Heart right ventricle (tissue), 16 donors: Measurements from ENCODE around the gene COL4A2. TPM values are rescaled to one million over a fixed set of nuclear protein-coding genes. Genes with fewer than 3 reads are reported as not detected.

Experiments
- ATAC-seq, 8 donors: fragments of 200-7000 bp; cut with Tn5 transposase; one replicate each; pipeline ENCODE4 v1.9.1; 2020; ENCODE audit warnings: mild to moderate bottlenecking in 8 of 8, moderate library complexity in 8 of 8, moderate number of reproducible peaks in 1 of 8
- DNase-seq, 2 donors: peaks; one replicate each; pipeline ENCODE4 v3.0.0-alpha.2; 2020
- H3K27ac ChIP-seq, 10 donors: fragments of 200-600 bp; sonication (generic) in 2 of 10; one replicate each; pipeline versions ENCODE4 v1.5.0 to v1.8.0; 2020 to 2022; ENCODE audit warnings: mild to moderate bottlenecking in 3 of 10
- H3K27me3 ChIP-seq, 7 donors: fragments of 200-600 bp; one replicate each; pipeline ENCODE4 v1.8.0; 2021 to 2022; ENCODE audit warnings: mild to moderate bottlenecking in 2 of 7
- H3K36me3 ChIP-seq, 9 donors: fragments of 200-600 bp; sonication (generic) in 1 of 9; one replicate each; pipeline versions ENCODE4 v1.5.0 to v1.8.0; 2020 to 2022; ENCODE audit warnings: mild to moderate bottlenecking in 2 of 9
- H3K4me1 ChIP-seq, 9 donors: fragments of 200-600 bp; sonication (generic) in 1 of 9; one replicate each; pipeline versions ENCODE4 v1.5.0 to v1.8.0; 2020 to 2022; ENCODE audit warnings: mild to moderate bottlenecking in 4 of 9
- H3K4me3 ChIP-seq, 10 donors: fragments of 200-600 bp; sonication (generic) in 2 of 10; one replicate each; pipeline versions ENCODE4 v1.5.0 to v1.8.0; 2020 to 2022; ENCODE audit warnings: mild to moderate bottlenecking in 7 of 10, moderate library complexity in 2 of 10
- H3K9me3 ChIP-seq, 11 donors: fragments of 200-600 bp in 10 of 11; sonication (generic) in 2 of 11; one replicate each; pipeline versions ENCODE4 v1.5.0 to v1.8.0; 2013 to 2022; ENCODE audit warnings: mild to moderate bottlenecking in 2 of 11, control low read depth in 1 of 11, moderate library complexity in 1 of 11
- CTCF ChIP-seq, 9 donors: fragments of 200-600 bp; sonication (generic) in 2 of 9; IDR thresholded peaks; one replicate each; pipeline versions ENCODE4 v1.5.0 to v1.8.0; 2021 to 2022; ENCODE audit warnings: antibody characterized with exemption in 9 of 9, mild to moderate bottlenecking in 5 of 9, moderate library complexity in 1 of 9
- WGBS, 2 donors: extraction: QIAGEN DNeasy Blood & Tissue Kit; methylation state at CpG; one replicate each; pipeline ENCODE4 v1.1.7; 2013; ENCODE audit warnings: inconsistent platforms in 1 of 2; 5-methylcytosine and 5-hydroxymethylcytosine counted together
- intact Hi-C, 10 donors: fragments of 100-400 bp; cut with DNase I; formaldehyde crosslinking; loops; one replicate each; pipeline versions ENCODE4 v1.11.1 to v1.14.2; 2022
- polyA plus RNA-seq, 2 donors: library from polyadenylated mRNA; stranded (reverse); fragments of 200-250 nt; gene quantifications; one replicate each; pipeline ENCODE4 v1.2.3, GENCODE V29; 2013
- total RNA-seq, 10 donors: library from RNA; stranded (reverse); fragmentation: NEBNext Ultra II Directional in 3 of 10; extraction: Animal tissue kit (Norgen Biotek cat#: 25700) in 3 of 10; gene quantifications; one replicate each; pipeline versions ENCODE4 v1.2.1 to v1.2.4, GENCODE V29; 2021 to 2023
- donor health status: Arrhythmogenic right ventricular cardiomyopathy.
- donor health status: ischemic (EF 13 %, LVEDD 7.1; RV severe dilation, severe dysfunction).
- donor health status: healthy with polysubstance abuse.
- donor health status: DM: no; HTN: yes; CAD: no.
- donor health status: DM: no; HTN: no; CAD: no.
- donor health status: ischemic (EF 25% LVEDD 6.9; RV normal size, moderate dysfunction).
- donor health status: ischemic (EF 25% LVEDD 5.7; RV mildly dilated, moderate dysfunction).
- donor health status: healthy.
- donor health status: DM: yes; HTN: yes; CAD: no.
- donor health status: Ischemic cardiomyopathy.
- donor health status: ischemic (EF 35%, LVEDD 5.7; RV mildly dilated, moderate dysfunction).
- donor health status: nonischemic (EF 11% LVEDD 7.7; RV severe dilation, severe dysfunction).
- donor health status: DM: yes; HTN: yes; CAD: no.
- donor health status: PGD.
- donor health status: ischemic (EF 29% LVEDD 5.4; RV normal size, mild dysfunction).
- donor health status: nonischemic (EF 23%, LVEDD 6.1; RV moderate dilation, normal function).

Gene COL4A2
- total and polyA plus RNA-seq, 12 donors: 81.7 to 301 (median 128) TPM

- intact Hi-C loops: no loop called here
These were observed 31.0 kb upstream of the COL4A2 start for GRCh38 chr13:110275931-110276552.

GRCh38 chr13:110276553-110276950 is 30.5 kb upstream of the COL4A2 start:
- Histone ChIP-seq H3K27me3 (no peaks in the 10 kb centered on the region), H3K4me3 (no peak overlapping the region), H3K9me3 (no peaks in the 10 kb centered on the region), H3K27ac (peak overlapping the region in 4 of 10 donors; percentile 8 to 39 (median 26)), H3K4me1 (peaks cover under 1 to 100% (median 66%) of the 10 kb centered on the region in 9 donors), H3K36me3 (peaks cover 0 to 16% (median 0%) of the 10 kb centered on the region in 9 donors)
- ATAC-seq (peak in 1 of 8 donors; percentile 52), DNase-seq (no peak)
- intact Hi-C loops: no loop called here
- WGBS, 2 donors: 78 to 82% methylated on average over 5 of the region's 5 CpGs
- no peak for TF ChIP-seq CTCF (IDR thresholded peaks at IDR 0.05)

More at GRCh38 chr13:110275931-110276552, 31.0 kb upstream of the COL4A2 start:
- Histone ChIP-seq H3K27ac (peak overlapping the region in 3 of 10 donors; percentile 8 to 39 (median 19)), H3K36me3 (peaks cover 0 to 16% (median 0%) of the 10 kb centered on the region in 9 donors), H3K27me3 (no peaks in the 10 kb centered on the region), H3K4me1 (peaks cover 4 to 100% (median 64%) of the 10 kb centered on the region in 9 donors), H3K9me3 (no peaks in the 10 kb centered on the region), H3K4me3 (no peak overlapping the region)
- WGBS, 2 donors: 58 to 70% methylated on average over 16 of the region's 16 CpGs
- peak in 5 of 8 donors; percentile 44 to 68 (median 47) for ATAC-seq
- TF ChIP-seq CTCF (IDR thresholded peaks at IDR 0.05): no peak
- no peak for DNase-seq

- 62 to 72% methylated on average over 5 of the region's 5 CpGs for WGBS, 2 donors
- ATAC-seq: peak in 1 of 8 donors; percentile 52
- H3K36me3 ChIP-seq: peaks cover 0 to 13% (median 0%) of the 10 kb centered on the region in 9 donors
- no peak for TF ChIP-seq CTCF (IDR thresholded peaks at IDR 0.05)
- H3K27ac ChIP-seq: peak overlapping the region in 3 of 10 donors; percentile 7 to 39 (median 10)
- peaks cover 6 to 100% (median 70%) of the 10 kb centered on the region in 9 donors for H3K4me1 ChIP-seq
- intact Hi-C loops: no loop called here
- H3K4me3 ChIP-seq: no peak overlapping the region
- no peaks in the 10 kb centered on the region for H3K27me3 ChIP-seq
- H3K9me3 ChIP-seq: no peaks in the 10 kb centered on the region
- no peak for DNase-seq
These were observed 29.6 kb upstream of the COL4A2 start for GRCh38 chr13:110277357-110277975.

- Histone ChIP-seq H3K4me1 (peaks cover 6 to 99% (median 73%) of the 10 kb centered on the region in 9 donors), H3K4me3 (no peak overlapping the region), H3K36me3 (peaks cover 0 to 14% (median 0%) of the 10 kb centered on the region in 9 donors), H3K27ac (peak overlapping the region in 1 of 10 donors; percentile 65), H3K9me3 (no peaks in the 10 kb centered on the region), H3K27me3 (no peaks in the 10 kb centered on the region)
- ATAC-seq (no peak), DNase-seq (no peak)
- no peak for TF ChIP-seq CTCF (IDR thresholded peaks at IDR 0.05)
- intact Hi-C loops: no loop called here
- WGBS, 2 donors: 87 to 95% methylated on average over 7 of the region's 7 CpGs
These were observed 28.2 kb upstream of the COL4A2 start for GRCh38 chr13:110278859-110279258.
